ENCODE measurements around the gene CLEC5A.

The CLEC5A gene

GRCh38 chr7:141891336-141891735 is 55.4 kb downstream of the CLEC5A start:
- H3K27ac ChIP-seq (ENCODE audit: low read length) = no peak overlapping the region
- H3K36me3 ChIP-seq (ENCODE audit: insufficient read depth, low read depth, low read length) = no peaks in the 10 kb centered on the region

GRCh38 chr7:141889321-141889720 is 57.5 kb downstream of the CLEC5A start:
- Histone ChIP-seq H3K4me3 (ENCODE audit: low read length) (no peak overlapping the region), H3K9ac (ENCODE audit: low read depth, low read length) (no peak overlapping the region), H3K27ac (ENCODE audit: low read length) (no peak overlapping the region), H3K4me1 (ENCODE audit: insufficient read depth, low read length) (no peaks in the 10 kb centered on the region), H3K27me3 (ENCODE audit: insufficient read depth, low read length) (no peaks in the 10 kb centered on the region), H3K36me3 (ENCODE audit: insufficient read depth, low read depth, low read length) (no peaks in the 10 kb centered on the region), H3K9me3 (ENCODE audit: insufficient read depth, low read depth, low read length) (no peaks in the 10 kb centered on the region)

More at GRCh38 chr7:141891336-141891735, 55.4 kb downstream of the CLEC5A start:
- Histone ChIP-seq H3K4me3 (ENCODE audit: low read length) (no peak overlapping the region), H3K9ac (ENCODE audit: low read depth, low read length) (no peak overlapping the region), H3K4me1 (ENCODE audit: insufficient read depth, low read length) (no peaks in the 10 kb centered on the region), H3K27me3 (ENCODE audit: insufficient read depth, low read length) (no peaks in the 10 kb centered on the region), H3K9me3 (ENCODE audit: insufficient read depth, low read depth, low read length) (no peaks in the 10 kb centered on the region)

DNA sequence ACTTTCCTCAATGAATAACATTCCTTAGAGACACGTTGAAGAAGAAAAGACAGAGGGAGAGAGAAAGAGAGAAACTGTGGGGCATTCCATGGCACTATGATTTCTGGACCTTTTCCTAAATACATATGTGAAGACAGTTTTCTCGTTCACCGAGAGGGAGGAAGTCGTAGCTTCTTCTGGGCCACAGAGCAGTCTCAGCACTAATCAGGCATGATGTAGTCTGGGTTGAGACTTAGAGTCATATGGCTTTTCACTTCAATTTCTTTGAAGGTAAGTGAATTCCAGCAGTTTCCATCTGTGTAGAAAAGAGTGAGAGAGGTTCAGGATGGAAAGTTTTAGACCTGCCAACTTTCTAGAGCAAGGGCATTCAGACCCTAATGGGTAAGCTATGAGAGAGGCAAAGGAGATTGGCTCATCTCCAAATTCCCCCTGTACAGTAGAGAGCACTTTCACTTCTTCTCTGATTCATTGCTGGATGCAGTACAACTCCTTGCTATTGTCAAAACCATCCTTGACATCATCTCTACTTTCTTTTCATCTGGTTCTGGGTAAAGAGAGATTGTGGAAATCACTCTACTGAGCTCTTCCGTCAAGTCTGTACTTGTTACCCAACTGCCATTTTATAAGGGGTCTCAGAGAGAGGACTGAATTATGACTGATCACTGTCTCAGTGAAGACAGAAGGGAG is 62.1 kb downstream of the CLEC5A start:
- H3K4me3 ChIP-seq (ENCODE audit: low read length) = no peak overlapping the region
- no peaks in the 10 kb centered on the region for H3K9me3 ChIP-seq (ENCODE audit: insufficient read depth, low read depth, low read length)
- H3K9ac ChIP-seq (ENCODE audit: low read depth, low read length) = no peak overlapping the region
- no peaks in the 10 kb centered on the region for H3K27me3 ChIP-seq (ENCODE audit: insufficient read depth, low read length)
- no peaks in the 10 kb centered on the region for H3K36me3 ChIP-seq (ENCODE audit: insufficient read depth, low read depth, low read length)
- no peaks in the 10 kb centered on the region for H3K4me1 ChIP-seq (ENCODE audit: insufficient read depth, low read length)
- no peak overlapping the region for H3K27ac ChIP-seq (ENCODE audit: low read length)

- H3K36me3 ChIP-seq (ENCODE audit: insufficient read depth, low read depth, low read length) = no peaks in the 10 kb centered on the region
- H3K4me3 ChIP-seq (ENCODE audit: low read length) = no peak overlapping the region
- no peak overlapping the region for H3K9ac ChIP-seq (ENCODE audit: low read depth, low read length)
- H3K27ac ChIP-seq (ENCODE audit: low read length) = no peak overlapping the region
- H3K4me1 ChIP-seq (ENCODE audit: insufficient read depth, low read length) = peaks cover 2% of the 10 kb centered on the region; the same call in 1 of the 2 replicates
- no peaks in the 10 kb centered on the region for H3K9me3 ChIP-seq (ENCODE audit: insufficient read depth, low read depth, low read length)
- no peaks in the 10 kb centered on the region for H3K27me3 ChIP-seq (ENCODE audit: insufficient read depth, low read length)
These were observed 65.8 kb downstream of the CLEC5A start for GRCh38 chr7:141880960-141881359.

GRCh38 chr7:141877365-141877764 is 69.4 kb downstream of the CLEC5A start:
- Histone ChIP-seq H3K4me3 (ENCODE audit: low read length) (no peak overlapping the region), H3K27me3 (ENCODE audit: insufficient read depth, low read length) (no peaks in the 10 kb centered on the region), H3K27ac (ENCODE audit: low read length) (no peak overlapping the region), H3K4me1 (ENCODE audit: insufficient read depth, low read length) (peaks cover 17% of the 10 kb centered on the region), H3K9ac (ENCODE audit: low read depth, low read length) (no peak overlapping the region), H3K36me3 (ENCODE audit: insufficient read depth, low read depth, low read length) (no peaks in the 10 kb centered on the region), H3K9me3 (ENCODE audit: insufficient read depth, low read depth, low read length) (no peaks in the 10 kb centered on the region)
